GM12801 (cell line): ENCODE data around the gene AGTPBP1.

ENCODE experiments used
- TF ChIP-seq, protein P1 (sequence below): IDR thresholded peaks from one replicate; pipeline ENCODE4 v1.5.1; 2011; ENCODE audit warnings: control low read depth; ENCODE audit not compliant: insufficient read length; ENCODE audit errors: extremely low read depth

The AGTPBP1 gene

GRCh38 chr9:85527331-85528020 lies 214.3 kb downstream of the AGTPBP1 start:
- TF ChIP-seq, protein P1, sequence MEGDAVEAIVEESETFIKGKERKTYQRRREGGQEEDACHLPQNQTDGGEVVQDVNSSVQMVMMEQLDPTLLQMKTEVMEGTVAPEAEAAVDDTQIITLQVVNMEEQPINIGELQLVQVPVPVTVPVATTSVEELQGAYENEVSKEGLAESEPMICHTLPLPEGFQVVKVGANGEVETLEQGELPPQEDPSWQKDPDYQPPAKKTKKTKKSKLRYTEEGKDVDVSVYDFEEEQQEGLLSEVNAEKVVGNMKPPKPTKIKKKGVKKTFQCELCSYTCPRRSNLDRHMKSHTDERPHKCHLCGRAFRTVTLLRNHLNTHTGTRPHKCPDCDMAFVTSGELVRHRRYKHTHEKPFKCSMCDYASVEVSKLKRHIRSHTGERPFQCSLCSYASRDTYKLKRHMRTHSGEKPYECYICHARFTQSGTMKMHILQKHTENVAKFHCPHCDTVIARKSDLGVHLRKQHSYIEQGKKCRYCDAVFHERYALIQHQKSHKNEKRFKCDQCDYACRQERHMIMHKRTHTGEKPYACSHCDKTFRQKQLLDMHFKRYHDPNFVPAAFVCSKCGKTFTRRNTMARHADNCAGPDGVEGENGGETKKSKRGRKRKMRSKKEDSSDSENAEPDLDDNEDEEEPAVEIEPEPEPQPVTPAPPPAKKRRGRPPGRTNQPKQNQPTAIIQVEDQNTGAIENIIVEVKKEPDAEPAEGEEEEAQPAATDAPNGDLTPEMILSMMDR = no peak

DNA sequence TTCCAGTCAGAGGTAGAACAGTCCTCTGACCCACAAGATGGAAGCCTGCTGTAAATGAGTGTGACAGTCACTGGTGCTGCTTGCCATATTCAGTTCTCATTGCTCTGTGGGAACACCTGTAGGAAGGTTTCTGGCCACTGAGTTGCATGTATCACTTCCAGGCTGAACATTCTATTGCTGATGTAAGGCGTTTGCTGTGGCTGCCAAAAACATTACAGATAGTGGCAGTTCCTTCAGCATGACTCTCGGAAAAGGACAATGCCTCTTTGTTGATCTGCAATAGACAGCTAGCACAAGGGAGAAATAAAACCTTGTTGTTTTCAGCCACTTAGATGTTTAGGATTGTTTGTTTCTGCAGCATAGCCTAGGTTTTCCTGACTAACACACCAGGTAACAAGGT lies 217.2 kb downstream of the AGTPBP1 start:
- TF ChIP-seq, protein P1 = no peak

DNA sequence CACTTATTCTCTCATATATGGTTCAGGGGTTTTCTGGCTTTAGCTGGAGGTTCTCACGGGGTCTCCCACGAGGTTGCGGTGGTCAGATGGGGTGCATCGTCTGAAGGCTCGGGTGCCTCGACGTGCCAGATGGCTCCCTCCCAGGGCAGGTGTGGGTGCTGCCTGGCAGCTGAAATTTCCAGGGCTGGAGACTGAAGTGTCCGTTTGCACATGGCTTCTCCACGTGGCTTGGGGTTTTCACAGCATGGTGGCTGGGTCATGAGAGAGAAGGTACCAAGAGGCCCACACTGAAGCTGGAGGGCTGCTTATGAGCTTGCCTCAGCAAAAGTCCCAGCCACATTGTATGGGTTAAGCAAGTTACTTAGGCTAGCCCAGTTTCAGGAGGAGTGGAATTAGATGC lies 218.6 kb downstream of the AGTPBP1 start:
- TF ChIP-seq, protein P1 = no peak

GRCh38 chr9:85522459-85523092 lies 219.2 kb downstream of the AGTPBP1 start:
- TF ChIP-seq, protein P1 = no peak

DNA sequence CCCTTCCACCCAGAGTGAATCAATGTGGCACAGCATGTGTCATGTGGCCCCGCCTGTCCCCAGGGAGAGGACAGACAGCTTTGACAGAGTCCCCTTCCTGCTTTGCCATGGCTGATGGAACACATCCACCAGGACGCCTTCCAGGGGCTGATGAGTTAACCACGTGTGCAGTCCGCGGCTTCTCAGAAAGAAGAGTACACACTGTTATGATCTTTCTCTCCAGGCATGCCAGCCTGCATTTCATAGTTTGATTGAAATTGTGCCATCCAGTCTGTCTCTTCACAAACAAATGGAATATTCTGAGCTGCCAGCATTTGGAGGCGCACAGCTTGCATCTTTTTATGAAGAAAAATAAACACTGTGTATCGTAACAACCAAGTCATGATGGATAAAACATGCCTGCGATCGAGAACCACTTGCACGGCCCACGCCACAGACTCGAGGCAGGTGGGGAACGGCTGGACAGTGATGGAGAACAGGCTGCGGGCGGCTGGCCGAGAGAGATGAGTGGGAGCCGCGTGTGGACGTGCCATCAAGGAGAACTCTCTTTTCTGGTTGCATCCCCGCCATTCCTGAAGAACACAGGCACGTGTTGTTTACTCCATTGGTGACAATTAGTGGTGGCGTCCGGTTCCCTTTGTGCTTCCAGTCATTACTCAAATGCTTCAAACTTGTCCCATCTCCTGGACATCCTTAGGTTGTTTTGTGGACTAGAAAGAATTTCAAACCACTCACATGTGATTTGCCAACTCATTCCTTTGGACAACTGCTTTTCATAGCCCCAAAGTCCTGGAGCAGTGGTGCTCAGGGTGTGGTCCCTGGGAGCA lies 220.2 kb downstream of the AGTPBP1 start:
- TF ChIP-seq, protein P1 = no peak

DNA sequence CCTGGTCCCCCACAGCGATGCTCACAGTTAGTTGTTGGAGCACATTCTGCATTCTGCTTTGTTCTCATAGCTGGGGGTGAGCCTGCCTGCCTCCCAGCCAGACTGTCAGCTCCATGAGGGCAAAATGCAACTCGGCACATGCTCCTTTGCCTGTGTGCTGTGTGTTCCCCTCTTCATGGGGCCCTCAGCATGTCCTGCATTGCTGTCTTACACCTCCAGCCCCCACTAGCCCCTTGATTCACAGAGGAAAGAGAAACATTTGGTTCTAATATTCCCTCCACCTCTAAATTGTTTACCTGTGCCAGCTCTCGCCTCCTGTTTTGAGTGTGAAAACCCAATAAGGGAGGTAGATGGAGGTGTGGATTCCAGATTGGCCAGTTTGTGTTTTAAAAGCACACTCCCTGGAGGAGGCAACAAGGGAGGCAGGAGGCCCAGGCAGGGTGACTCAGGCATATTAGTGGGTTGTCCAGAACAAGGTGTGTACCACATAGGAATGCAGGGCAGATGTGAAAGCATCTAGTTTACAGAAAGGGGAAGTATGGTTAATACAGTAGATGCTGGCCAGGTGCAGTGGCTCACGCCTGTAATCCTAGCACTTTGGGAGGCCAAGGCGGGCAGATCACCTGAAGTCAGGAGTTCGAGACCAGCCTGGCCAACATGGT lies 224.6 kb downstream of the AGTPBP1 start:
- TF ChIP-seq, protein P1 = no peak

DNA sequence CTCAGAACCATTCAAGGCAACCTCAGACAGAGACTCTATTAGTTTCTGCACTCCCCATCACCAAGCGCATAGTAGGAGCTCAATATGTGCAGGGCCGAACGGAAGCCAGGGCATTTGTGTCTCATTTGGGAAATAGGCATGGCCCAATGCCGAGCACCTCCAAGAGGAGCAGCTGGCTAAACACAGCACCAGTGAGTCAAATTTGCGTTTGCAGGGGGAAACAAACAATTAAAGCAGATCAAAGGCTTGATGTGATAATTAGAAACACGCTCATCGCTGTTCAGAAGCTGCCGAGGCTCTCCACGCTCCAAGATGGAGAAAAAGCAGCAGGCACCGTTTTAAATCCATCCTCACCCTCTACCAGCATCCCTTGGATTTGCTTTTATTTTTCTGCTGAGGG lies 225.3 kb downstream of the AGTPBP1 start:
- TF ChIP-seq, protein P1 = no peak
